GM12872 (cell line): ENCODE results near the gene CENPV.

ENCODE experiments used
- TF ChIP-seq, protein P1 (sequence below): IDR thresholded peaks from 3 replicates; pipeline ENCODE4 v1.5.1; 2011; ENCODE audit warnings: low read depth, mild to moderate bottlenecking, low read length, moderate library complexity; ENCODE audit not compliant: insufficient read depth

The CENPV gene

DNA sequence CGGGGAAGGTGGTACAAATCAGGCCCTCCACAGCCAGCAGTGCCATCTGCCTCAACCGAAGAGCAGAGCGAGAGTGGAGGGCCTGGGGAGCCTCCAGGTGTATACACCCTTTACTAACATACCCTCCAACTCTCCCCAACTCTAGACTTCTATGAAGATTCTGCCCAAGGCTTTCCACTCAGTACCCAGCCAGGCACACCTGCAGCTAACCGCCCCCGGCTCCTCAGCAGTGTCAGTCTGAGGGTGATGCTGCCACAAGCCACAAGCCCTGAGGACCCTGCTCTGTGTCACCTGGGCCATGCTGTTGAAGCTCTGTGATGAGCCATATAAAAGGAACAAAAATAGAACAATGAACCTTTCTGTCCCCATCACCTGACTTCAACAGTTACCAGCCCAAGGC is 3.8 kb downstream of the CENPV start:
- TF ChIP-seq, protein P1, sequence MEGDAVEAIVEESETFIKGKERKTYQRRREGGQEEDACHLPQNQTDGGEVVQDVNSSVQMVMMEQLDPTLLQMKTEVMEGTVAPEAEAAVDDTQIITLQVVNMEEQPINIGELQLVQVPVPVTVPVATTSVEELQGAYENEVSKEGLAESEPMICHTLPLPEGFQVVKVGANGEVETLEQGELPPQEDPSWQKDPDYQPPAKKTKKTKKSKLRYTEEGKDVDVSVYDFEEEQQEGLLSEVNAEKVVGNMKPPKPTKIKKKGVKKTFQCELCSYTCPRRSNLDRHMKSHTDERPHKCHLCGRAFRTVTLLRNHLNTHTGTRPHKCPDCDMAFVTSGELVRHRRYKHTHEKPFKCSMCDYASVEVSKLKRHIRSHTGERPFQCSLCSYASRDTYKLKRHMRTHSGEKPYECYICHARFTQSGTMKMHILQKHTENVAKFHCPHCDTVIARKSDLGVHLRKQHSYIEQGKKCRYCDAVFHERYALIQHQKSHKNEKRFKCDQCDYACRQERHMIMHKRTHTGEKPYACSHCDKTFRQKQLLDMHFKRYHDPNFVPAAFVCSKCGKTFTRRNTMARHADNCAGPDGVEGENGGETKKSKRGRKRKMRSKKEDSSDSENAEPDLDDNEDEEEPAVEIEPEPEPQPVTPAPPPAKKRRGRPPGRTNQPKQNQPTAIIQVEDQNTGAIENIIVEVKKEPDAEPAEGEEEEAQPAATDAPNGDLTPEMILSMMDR: no peak

DNA sequence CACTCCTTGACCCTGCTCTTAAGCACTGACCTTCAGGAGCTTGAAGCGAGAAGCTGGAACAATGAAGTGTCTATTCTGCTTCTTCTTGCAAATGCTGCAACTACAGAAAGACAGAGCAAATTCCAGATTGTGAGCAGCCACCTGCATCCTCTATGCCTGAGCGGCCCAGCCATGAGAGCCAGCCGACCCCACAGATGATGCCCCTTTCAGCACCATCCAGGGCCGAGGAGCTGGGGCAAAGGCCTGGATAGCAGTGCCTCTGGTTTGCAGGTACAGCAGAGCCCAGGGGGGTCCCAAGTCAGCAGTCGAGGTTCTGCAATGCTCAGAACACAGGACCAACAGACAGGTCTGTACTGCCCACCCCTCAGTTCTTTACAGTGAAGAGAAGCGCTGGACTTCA is 4.7 kb downstream of the CENPV start:
- TF ChIP-seq, protein P1: no peak

DNA sequence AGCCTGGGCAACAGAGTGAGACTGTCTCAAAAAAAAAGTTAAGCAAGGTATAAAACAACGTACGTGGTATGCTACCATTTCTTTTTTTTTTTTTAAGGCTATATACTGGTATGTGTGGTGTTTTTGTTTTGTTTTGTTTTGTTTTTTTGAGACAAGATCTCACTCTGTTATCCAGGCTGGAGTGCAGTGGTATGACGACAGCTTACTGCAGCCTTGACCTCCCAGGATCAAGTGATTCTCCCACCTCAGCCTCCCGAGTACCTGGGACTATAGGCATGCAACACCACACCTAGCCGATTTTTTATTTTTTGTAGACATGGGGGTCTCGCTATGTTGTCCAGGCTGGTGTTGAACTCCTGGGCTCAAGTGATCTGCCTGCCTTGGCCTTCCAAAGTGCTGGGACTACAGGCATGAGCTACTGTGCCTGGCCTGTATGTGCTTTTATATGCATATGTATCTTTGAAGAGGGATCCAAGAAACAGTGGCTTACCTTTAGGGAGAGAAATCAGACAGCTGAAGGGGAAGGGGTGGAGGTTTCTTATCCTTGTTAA is 6.5 kb downstream of the CENPV start:
- TF ChIP-seq, protein P1: no peak

DNA sequence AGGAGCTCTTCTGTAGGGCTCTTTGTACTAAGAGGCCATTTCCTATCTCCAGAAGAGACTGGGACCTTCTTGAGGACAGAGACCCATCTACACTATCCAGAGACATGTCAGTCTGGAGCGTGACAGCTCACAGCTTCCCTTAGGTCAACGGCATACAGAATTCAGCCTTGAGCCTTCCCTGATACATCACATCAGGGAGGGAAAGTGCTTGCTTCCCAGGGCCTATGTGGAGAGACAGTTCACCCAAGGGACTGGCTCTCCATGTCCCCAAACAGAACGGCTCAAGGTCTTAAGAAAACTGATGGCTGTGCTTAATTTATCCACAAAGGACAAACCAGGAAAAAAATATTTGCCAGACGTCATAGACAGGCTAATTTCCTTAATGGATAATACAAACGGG is 7.7 kb downstream of the CENPV start:
- TF ChIP-seq, protein P1: no peak

DNA sequence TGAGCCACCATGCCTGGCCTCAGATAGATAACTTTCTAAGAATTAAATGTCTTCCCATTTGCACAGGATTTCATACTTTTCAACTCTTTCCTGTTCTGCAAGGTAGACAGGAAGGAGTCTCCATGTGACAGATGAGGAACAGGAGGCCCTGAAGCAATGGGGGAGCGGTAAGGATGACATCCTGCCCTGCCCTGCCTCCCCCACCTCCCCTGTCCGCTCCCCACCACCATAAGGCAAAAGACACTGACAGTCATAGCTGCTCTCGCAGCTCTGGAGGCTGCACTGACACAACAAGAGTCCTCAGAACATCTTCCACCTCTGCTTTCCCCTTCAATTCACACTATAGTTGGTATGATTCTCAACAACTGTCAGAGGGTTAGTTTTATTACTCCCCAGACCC is 9.7 kb downstream of the CENPV start:
- TF ChIP-seq, protein P1: no peak

DNA sequence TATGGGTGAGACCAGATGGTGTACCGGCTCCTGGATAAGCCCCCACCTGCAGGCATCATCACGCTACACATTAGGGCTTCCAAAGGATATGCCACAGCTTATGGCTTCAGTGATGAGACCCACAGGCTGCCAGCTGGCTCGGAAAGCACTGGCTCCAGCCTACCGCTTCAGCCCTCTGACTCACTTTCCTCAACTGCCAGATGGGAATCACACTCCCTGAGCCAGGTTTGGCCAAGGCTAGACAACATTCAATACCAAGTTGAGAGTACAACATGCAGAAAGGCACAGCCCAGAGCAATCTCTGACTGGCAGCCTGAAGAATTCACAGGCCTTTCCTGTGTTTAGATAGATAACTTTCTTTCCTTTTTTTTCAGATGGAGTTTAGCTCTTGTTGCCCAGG is 10.3 kb downstream of the CENPV start:
- TF ChIP-seq, protein P1: no peak

DNA sequence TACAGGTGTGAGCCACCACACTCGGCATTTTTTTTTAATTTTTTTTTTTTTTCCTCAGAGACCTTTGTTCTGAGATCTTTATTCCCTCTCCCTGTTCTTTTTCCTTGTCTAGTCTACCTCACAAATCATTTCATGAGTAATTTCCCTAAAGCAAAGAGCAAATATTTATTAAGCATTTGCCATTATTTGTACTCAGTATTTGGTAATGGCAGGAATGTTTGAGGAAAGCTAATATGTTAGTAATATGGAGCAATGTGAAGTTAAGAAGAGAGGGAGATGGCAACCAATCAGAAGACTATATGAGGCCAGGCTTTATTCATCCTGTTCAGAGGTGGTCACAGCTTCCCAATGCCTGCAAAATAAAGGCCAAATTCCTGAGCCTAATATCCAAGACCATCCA is 13.3 kb downstream of the CENPV start:
- TF ChIP-seq, protein P1: no peak
